PFSK-1 (cell line): ENCODE measurements around the gene FAM234A. TPM values are rescaled to one million over a fixed set of nuclear protein-coding genes. Genes with fewer than 3 reads are reported as not detected.

ENCODE experiments used
- FOXP2 ChIP-seq: optimal IDR thresholded peaks from 2 replicates; pipeline ENCODE3; 2011; ENCODE audit warnings: borderline replicate concordance, control low read depth, inconsistent platforms; ENCODE audit not compliant: insufficient read depth; ENCODE audit errors: extremely low read length, extremely low read depth
- POLR2AphosphoS5 ChIP-seq: IDR thresholded peaks from 2 replicates; pipeline ENCODE4 v1.6.1; 2012; ENCODE audit warnings: low read depth, mild to moderate bottlenecking, control low read depth, low read length, moderate library complexity
- SIN3A ChIP-seq: IDR thresholded peaks from 2 replicates; pipeline ENCODE4 v1.6.1; 2012; ENCODE audit warnings: mild to moderate bottlenecking, low read length, moderate library complexity, borderline replicate concordance; ENCODE audit not compliant: insufficient read depth
- TAF1 ChIP-seq: IDR thresholded peaks from 2 replicates; pipeline ENCODE4 v1.6.1; 2012; ENCODE audit warnings: low read length, control low read depth, borderline replicate concordance; ENCODE audit not compliant: insufficient read depth
- polyA plus RNA-seq: library from polyadenylated mRNA; unstranded; fragments of >200 nt; gene quantifications from one replicate; pipeline ENCODE4 v1.2.1, GENCODE V29; 2012; ENCODE audit warnings: low read depth, missing spikeins; ENCODE audit not compliant: insufficient read length
- TF ChIP-seq, protein P1 (sequence below), 2 experiments: IDR thresholded peaks; 2 replicates each; pipeline versions ENCODE4 v1.6.1 to v1.8.0; 2011 to 2012; ENCODE audit warnings: low read depth in 2 of 2, low read length in 2 of 2, control low read depth in 1 of 2, inconsistent platforms in 1 of 2, mild to moderate bottlenecking in 1 of 2, moderate library complexity in 1 of 2; ENCODE audit not compliant: insufficient read depth in 1 of 2

The FAM234A gene, protein sequence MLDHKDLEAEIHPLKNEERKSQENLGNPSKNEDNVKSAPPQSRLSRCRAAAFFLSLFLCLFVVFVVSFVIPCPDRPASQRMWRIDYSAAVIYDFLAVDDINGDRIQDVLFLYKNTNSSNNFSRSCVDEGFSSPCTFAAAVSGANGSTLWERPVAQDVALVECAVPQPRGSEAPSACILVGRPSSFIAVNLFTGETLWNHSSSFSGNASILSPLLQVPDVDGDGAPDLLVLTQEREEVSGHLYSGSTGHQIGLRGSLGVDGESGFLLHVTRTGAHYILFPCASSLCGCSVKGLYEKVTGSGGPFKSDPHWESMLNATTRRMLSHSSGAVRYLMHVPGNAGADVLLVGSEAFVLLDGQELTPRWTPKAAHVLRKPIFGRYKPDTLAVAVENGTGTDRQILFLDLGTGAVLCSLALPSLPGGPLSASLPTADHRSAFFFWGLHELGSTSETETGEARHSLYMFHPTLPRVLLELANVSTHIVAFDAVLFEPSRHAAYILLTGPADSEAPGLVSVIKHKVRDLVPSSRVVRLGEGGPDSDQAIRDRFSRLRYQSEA
- polyA plus RNA-seq: 56.4 TPM

DNA sequence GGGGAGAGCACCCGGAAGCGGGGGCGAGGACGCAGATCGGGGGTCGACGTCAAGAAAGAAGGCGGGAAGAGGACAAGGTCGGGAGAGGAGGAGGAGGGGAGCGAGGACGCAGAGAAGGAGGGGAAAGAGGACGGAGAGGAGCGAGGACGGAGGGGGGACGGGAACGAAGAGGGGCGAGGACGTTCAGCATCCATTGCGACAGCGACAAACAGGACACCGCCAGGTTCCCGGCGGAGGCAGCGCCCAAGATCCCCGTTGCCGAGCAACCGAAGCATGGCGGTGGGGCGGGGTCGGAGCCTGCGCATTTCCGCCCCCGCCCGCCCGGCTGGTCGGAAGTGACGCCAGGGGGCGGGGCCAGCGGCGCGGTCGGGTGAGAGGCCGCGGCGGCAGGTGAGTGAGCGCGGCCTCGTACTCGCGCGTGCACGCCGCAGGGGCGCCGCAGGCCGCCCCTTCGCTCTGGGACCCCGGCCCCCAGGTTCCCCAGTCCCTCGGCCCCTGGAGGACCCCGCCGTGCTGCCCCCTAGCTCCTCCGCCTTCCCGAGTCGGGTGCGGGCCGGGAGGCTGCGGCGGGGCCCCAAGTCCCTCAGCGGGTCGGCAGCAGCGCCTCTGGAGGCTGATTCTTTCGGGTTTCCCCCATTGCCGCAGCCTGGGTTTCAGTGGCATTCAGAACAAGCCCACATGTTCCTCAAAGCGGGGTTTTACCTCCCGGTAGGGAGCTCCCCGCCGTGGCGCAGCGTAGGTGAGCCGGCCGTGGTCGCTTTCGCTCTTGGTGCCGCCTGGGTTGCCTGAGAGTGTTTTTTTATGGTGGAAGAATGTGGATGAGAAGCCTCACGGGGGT, at the start of gene FAM234A:
Gene FAM234A, plus strand, starts transcription at position 354 of the 838 bp plus-strand sequence. CDS start 19,593 bp downstream, outside the sequence.
- peak; percentile 46; the same call in 1 of the 2 replicates for TF ChIP-seq TAF1
- no peak; the same call in 1 of the 2 replicates for TF ChIP-seq SIN3A
- no peak for TF ChIP-seq FOXP2
- TF ChIP-seq, protein P1, sequence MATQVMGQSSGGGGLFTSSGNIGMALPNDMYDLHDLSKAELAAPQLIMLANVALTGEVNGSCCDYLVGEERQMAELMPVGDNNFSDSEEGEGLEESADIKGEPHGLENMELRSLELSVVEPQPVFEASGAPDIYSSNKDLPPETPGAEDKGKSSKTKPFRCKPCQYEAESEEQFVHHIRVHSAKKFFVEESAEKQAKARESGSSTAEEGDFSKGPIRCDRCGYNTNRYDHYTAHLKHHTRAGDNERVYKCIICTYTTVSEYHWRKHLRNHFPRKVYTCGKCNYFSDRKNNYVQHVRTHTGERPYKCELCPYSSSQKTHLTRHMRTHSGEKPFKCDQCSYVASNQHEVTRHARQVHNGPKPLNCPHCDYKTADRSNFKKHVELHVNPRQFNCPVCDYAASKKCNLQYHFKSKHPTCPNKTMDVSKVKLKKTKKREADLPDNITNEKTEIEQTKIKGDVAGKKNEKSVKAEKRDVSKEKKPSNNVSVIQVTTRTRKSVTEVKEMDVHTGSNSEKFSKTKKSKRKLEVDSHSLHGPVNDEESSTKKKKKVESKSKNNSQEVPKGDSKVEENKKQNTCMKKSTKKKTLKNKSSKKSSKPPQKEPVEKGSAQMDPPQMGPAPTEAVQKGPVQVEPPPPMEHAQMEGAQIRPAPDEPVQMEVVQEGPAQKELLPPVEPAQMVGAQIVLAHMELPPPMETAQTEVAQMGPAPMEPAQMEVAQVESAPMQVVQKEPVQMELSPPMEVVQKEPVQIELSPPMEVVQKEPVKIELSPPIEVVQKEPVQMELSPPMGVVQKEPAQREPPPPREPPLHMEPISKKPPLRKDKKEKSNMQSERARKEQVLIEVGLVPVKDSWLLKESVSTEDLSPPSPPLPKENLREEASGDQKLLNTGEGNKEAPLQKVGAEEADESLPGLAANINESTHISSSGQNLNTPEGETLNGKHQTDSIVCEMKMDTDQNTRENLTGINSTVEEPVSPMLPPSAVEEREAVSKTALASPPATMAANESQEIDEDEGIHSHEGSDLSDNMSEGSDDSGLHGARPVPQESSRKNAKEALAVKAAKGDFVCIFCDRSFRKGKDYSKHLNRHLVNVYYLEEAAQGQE (IDR thresholded peaks at IDR 0.05; ENCODE audit: insufficient read depth in 1 of 2, low read depth in 2 of 2, low read length in 2 of 2): no peak
- peak; percentile 78 for TF ChIP-seq POLR2AphosphoS5

- TF ChIP-seq, protein P1 (IDR thresholded peaks at IDR 0.05; ENCODE audit: insufficient read depth in 1 of 2, low read depth in 2 of 2, low read length in 2 of 2): no peak
- no peak for TF ChIP-seq POLR2AphosphoS5
- TF ChIP-seq FOXP2: no peak
- TF ChIP-seq TAF1: no peak
- no peak for TF ChIP-seq SIN3A
Observed at GRCh38 chr16:185213-185612, 49.4 kb upstream of the FAM234A start.

DNA sequence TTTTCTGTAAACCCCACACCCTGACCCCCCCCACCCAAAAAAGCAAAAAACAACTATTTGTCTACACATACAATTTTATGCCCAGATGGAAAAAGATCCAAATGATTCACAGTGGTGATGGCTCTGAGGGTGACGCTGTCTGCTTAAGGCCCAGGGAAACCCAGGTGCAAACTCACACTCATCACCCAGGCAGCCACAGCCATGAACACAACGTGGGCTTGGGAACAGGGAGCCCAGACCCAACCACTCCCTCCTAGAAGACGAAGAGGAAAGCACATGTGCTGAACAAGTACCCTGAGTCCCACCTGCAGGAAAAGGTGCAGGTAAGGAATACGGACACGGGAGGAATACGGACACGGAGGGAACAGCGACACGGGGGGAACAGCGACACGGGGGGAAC, 48.9 kb upstream of the FAM234A start:
- TF ChIP-seq POLR2AphosphoS5: no peak
- TF ChIP-seq SIN3A: no peak
- TF ChIP-seq, protein P1 (IDR thresholded peaks at IDR 0.05; ENCODE audit: insufficient read depth in 1 of 2, low read depth in 2 of 2, low read length in 2 of 2): no peak
- TF ChIP-seq TAF1: no peak
- no peak for TF ChIP-seq FOXP2

DNA sequence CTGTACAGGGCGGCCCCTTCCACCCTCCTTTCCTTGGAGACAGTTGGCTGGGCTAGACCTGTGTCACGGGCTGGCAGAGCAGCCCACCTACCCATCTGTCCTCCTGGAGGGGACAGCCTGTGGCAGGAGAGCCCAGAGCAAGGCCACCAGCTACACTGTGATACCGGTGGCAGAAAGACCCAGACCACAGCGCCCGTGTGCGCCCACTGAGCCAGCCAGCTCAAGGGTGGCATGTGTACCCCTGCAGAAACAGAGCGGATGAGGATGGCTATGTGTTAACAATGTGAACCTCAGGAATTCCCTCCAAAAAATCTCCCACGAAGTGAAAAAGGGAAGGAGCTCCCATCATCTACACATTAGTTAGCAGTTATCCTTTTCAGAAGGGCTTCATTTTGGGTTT, 47.3 kb upstream of the FAM234A start:
- TF ChIP-seq, protein P1 (IDR thresholded peaks at IDR 0.05; ENCODE audit: insufficient read depth in 1 of 2, low read depth in 2 of 2, low read length in 2 of 2): no peak
